ENCODE results near the gene LSM10. TPM values are rescaled to one million over a fixed set of nuclear protein-coding genes. Genes with fewer than 3 reads are reported as not detected.

LSM10 gene
- total RNA-seq, 1 donor: 6.2 TPM

GRCh38 chr1:36389261-36389660, 8.4 kb downstream of the LSM10 start:
- Histone ChIP-seq H3K79me2 (ENCODE audit: insufficient read depth, low read length) (peaks cover 26% of the 10 kb centered on the region), H3K9me3 (ENCODE audit: low read depth, low read length) (no peaks in the 10 kb centered on the region), H3K27me3 (ENCODE audit: insufficient read depth, low read length) (no peaks in the 10 kb centered on the region), H2AFZ (ENCODE audit: low read length) (no peak overlapping the region), H4K20me1 (ENCODE audit: insufficient read depth, low read length) (peaks cover 14% of the 10 kb centered on the region), H3K36me3 (ENCODE audit: insufficient read depth, low read length) (peaks cover 47% of the 10 kb centered on the region), H3K27ac (ENCODE audit: low read depth, low read length) (no peak overlapping the region), H3K4me2 (ENCODE audit: insufficient read depth, low read length) (no peak overlapping the region), H3K4me1 (ENCODE audit: insufficient read depth, low read length) (peaks cover 27% of the 10 kb centered on the region), H3K4me3 (ENCODE audit: insufficient read depth, low read length) (no peak overlapping the region)
- DNase-seq (ENCODE audit: insufficient read length, low spot score, missing footprints): no peak
- no peak for TF ChIP-seq CTCF (IDR thresholded peaks at IDR 0.05; ENCODE audit: extremely low read depth, low read depth, low read length)

DNA sequence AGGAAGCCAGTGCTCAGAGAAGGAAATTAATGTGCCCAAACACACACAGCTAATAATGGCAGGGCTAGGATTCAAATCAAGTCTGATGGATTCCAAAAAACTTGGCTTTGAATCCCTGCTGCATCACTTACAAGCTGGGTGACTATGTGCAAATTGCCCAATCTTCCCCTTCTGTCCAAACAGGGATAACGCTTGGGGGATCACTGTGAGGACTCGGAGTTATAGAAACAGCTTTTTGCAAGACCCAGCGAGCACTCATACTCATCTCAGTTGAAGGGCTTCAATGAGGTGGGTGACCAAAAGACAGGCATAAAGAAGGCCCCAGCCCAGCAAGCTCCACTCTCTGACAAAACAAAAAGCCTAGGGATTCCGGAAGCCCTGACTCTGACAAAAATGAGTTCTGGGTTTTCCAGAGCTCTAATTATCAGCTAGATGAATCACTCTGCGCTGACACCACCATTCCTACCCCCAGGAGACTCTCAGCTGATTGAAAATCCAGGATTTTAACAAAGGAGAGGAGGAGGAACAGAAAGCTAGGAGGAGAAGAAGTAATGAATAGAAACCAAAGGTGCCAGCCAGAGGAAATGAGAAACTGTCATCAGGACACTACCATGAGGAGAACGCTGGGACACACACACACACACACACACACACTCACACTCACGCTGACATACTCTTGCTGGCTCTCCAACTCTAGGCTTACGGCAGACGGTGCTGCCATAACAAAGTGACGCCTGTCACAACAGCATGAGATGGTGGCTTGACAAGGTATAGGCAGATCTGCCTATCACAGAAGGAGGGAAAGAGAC, 10.4 kb downstream of the LSM10 start:
- peak overlapping the region; percentile 53 for H2AFZ ChIP-seq (ENCODE audit: low read length)
- H3K27ac ChIP-seq (ENCODE audit: low read depth, low read length): peak overlapping the region; percentile 88
- H3K9me3 ChIP-seq (ENCODE audit: low read depth, low read length): no peaks in the 10 kb centered on the region
- TF ChIP-seq CTCF (IDR thresholded peaks at IDR 0.05; ENCODE audit: extremely low read depth, low read depth, low read length): no peak
- peaks cover 29% of the 10 kb centered on the region for H3K4me1 ChIP-seq (ENCODE audit: insufficient read depth, low read length)
- H3K4me3 ChIP-seq (ENCODE audit: insufficient read depth, low read length): peak overlapping the region; percentile 92
- H3K79me2 ChIP-seq (ENCODE audit: insufficient read depth, low read length): peaks cover 32% of the 10 kb centered on the region
- no peaks in the 10 kb centered on the region for H3K27me3 ChIP-seq (ENCODE audit: insufficient read depth, low read length)
- peaks cover 27% of the 10 kb centered on the region for H3K36me3 ChIP-seq (ENCODE audit: insufficient read depth, low read length)
- peak; percentile 89 for DNase-seq (ENCODE audit: insufficient read length, low spot score, missing footprints)
- H3K4me2 ChIP-seq (ENCODE audit: insufficient read depth, low read length): peak overlapping the region; percentile 100
- H4K20me1 ChIP-seq (ENCODE audit: insufficient read depth, low read length): peaks cover 23% of the 10 kb centered on the region

- TF ChIP-seq CTCF (IDR thresholded peaks at IDR 0.05; ENCODE audit: extremely low read depth, low read depth, low read length): no peak
- Histone ChIP-seq H3K36me3 (ENCODE audit: insufficient read depth, low read length) (peaks cover 21% of the 10 kb centered on the region), H3K4me1 (ENCODE audit: insufficient read depth, low read length) (peaks cover 29% of the 10 kb centered on the region), H3K79me2 (ENCODE audit: insufficient read depth, low read length) (peaks cover 40% of the 10 kb centered on the region), H4K20me1 (ENCODE audit: insufficient read depth, low read length) (peaks cover 29% of the 10 kb centered on the region), H3K27me3 (ENCODE audit: insufficient read depth, low read length) (no peaks in the 10 kb centered on the region), H2AFZ (ENCODE audit: low read length) (peak overlapping the region; percentile 74), H3K4me3 (ENCODE audit: insufficient read depth, low read length) (peak overlapping the region; percentile 92), H3K4me2 (ENCODE audit: insufficient read depth, low read length) (peak overlapping the region; percentile 100), H3K9me3 (ENCODE audit: low read depth, low read length) (no peaks in the 10 kb centered on the region), H3K27ac (ENCODE audit: low read depth, low read length) (peak overlapping the region; percentile 88)
- DNase-seq (ENCODE audit: insufficient read length, low spot score, missing footprints): peak; percentile 98
Measured at GRCh38 chr1:36386265-36387140, 11.2 kb downstream of the LSM10 start.

All from osteoblast (primary cell).